Ascending aorta (tissue), 2 donors: ENCODE results near the gene CTDSPL. TPM values are rescaled to one million over a fixed set of nuclear protein-coding genes. Genes with fewer than 3 reads are reported as not detected.

Source experiments
- DNase-seq, 2 donors: peaks; one replicate each; pipeline ENCODE4 v3.0.0-alpha.2; 2019; ENCODE audit warnings: low spot score in 2 of 2
- H3K27ac ChIP-seq, 2 donors: fragments of 200-600 bp; sonication (generic); one replicate each; pipeline ENCODE4 v1.5.1; 2016 to 2017; ENCODE audit warnings: mild to moderate bottlenecking in 1 of 2
- H3K27me3 ChIP-seq: fragments of 200-600 bp; sonication (generic); one replicate; pipeline ENCODE4 v1.5.1; 2017
- H3K36me3 ChIP-seq, 2 donors: fragments of 200-600 bp; sonication (generic); one replicate each; pipeline ENCODE4 v1.5.1; 2016
- H3K4me1 ChIP-seq, 2 donors: fragments of 200-600 bp; sonication (generic); one replicate each; pipeline ENCODE4 v1.5.1; 2016 to 2017; ENCODE audit warnings: mild to moderate bottlenecking in 1 of 2
- H3K4me3 ChIP-seq, 2 donors: fragments of 200-600 bp; sonication (generic); one replicate each; pipeline ENCODE4 v1.5.1; 2016 to 2017; ENCODE audit warnings: mild to moderate bottlenecking in 1 of 2
- H3K9me3 ChIP-seq, 2 donors: fragments of 200-600 bp; sonication (generic); one replicate each; pipeline ENCODE4 v1.5.1; 2016
- intact Hi-C: fragments of 100-400 bp; cut with DNase I; formaldehyde crosslinking; loops from one replicate; pipeline ENCODE4 v1.15.1; 2023
- total RNA-seq: library from RNA; depleted of rRNA; stranded (reverse); fragments of >200 nt; gene quantifications from one replicate; pipeline ENCODE4 v1.1.0, GENCODE V29; 2016
- TF ChIP-seq, protein P1 (sequence below), 3 experiments: fragments of 200-600 bp in 2 of 3; fragments of 450-650 bp in 1 of 3; sonication (generic) in 2 of 3; IDR thresholded peaks; one replicate each; pipeline ENCODE4 v1.5.1; 2016 to 2019; ENCODE audit warnings: antibody characterized with exemption in 3 of 3, mild to moderate bottlenecking in 1 of 3, moderate library complexity in 1 of 3

Gene CTDSPL
- total RNA-seq, 1 donor from 2014 or later = 80.9 TPM

DNA sequence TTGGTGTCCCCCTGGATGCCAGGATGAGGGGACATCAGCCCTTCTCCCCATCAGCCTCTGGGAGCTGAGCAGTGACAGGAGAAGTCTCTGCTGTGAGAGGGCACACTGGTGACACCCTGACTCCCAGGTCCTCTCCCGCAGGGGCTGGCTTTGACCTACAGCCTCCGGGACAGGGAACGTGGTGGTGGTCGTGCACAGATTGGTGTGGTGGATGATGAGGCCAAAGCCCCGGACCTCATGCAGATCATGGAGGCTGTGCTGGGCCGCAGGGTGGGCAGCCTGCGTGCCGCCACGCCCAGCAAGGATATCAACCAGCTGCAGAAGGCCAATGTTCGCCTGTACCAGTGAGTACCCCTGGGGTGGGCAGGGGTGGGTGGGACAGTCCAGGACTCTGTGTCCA is 135.7 kb downstream of the CTDSPL start:
- Histone ChIP-seq H3K27me3 (no peaks in the 10 kb centered on the region), H3K4me3 (no peak overlapping the region), H3K36me3 (peaks cover 0 to 5% of the 10 kb centered on the region in 2 donors), H3K9me3 (no peaks in the 10 kb centered on the region), H3K27ac (peak overlapping the region in 1 of 2 donors; percentile 81), H3K4me1 (peaks cover 0 to 20% of the 10 kb centered on the region in 2 donors)
- intact Hi-C loops = no loop called here
- DNase-seq = no peak
- TF ChIP-seq, protein P1, sequence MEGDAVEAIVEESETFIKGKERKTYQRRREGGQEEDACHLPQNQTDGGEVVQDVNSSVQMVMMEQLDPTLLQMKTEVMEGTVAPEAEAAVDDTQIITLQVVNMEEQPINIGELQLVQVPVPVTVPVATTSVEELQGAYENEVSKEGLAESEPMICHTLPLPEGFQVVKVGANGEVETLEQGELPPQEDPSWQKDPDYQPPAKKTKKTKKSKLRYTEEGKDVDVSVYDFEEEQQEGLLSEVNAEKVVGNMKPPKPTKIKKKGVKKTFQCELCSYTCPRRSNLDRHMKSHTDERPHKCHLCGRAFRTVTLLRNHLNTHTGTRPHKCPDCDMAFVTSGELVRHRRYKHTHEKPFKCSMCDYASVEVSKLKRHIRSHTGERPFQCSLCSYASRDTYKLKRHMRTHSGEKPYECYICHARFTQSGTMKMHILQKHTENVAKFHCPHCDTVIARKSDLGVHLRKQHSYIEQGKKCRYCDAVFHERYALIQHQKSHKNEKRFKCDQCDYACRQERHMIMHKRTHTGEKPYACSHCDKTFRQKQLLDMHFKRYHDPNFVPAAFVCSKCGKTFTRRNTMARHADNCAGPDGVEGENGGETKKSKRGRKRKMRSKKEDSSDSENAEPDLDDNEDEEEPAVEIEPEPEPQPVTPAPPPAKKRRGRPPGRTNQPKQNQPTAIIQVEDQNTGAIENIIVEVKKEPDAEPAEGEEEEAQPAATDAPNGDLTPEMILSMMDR (IDR thresholded peaks at IDR 0.05) = no peak

DNA sequence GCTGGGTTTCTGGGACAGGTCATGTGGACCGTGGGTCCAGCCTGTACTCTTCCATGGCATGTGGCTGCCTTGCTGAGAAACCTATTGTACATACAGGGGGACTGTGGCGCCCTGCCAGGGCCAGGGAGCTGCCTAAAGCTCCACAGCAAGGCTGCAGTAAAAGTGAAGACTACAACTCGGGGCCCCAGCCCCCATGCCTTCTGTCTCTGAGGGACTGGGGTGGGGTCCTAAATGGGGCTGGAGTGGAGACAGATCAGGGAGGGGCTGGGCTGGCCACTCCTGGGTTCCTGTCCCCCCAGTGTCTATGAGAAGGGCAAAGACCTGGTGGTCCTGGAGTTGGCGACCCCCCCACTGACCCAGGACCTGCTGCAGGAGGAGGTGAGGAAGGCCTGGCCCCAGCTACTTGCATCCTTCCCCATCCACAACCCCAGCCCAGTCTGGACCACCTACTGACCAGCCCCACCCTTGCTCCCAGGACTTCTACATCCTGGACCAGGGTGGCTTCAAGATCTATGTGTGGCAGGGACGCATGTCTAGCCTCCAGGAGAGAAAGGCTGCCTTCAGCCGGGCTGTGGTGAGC is 136.2 kb downstream of the CTDSPL start:
- Histone ChIP-seq H3K9me3 (no peaks in the 10 kb centered on the region), H3K4me1 (peaks cover 0 to 20% of the 10 kb centered on the region in 2 donors), H3K27me3 (no peaks in the 10 kb centered on the region), H3K36me3 (peaks cover 0 to 5% of the 10 kb centered on the region in 2 donors), H3K27ac (peak overlapping the region; percentile 81 to 92), H3K4me3 (peak overlapping the region in 1 of 2 donors; percentile 66)
- TF ChIP-seq, protein P1 (IDR thresholded peaks at IDR 0.05) = no peak
- no peak for DNase-seq
- intact Hi-C loops = no loop called here

DNA sequence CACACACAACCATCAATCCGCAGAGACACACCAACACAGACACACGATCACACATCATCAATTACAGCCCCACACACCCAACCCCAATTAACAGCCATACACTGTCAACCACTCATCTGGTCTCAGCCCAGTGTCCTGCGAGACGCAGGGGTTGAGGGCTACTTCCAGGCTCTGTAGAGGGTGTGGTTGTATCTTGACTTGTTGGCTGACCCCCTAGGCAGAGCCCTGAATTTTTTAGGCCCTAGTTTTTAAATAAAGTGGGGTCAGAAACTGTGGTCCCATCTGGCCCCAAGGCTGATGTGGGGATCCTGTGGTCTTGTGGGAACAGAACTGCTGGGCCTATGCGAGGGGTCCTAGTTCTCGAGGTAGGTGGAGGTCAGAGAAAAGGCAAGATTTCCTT is 138.2 kb downstream of the CTDSPL start:
- Histone ChIP-seq H3K4me1 (peaks cover 0 to 16% of the 10 kb centered on the region in 2 donors), H3K9me3 (no peaks in the 10 kb centered on the region), H3K4me3 (no peak overlapping the region), H3K27ac (no peak overlapping the region), H3K27me3 (no peaks in the 10 kb centered on the region), H3K36me3 (peaks cover 0 to 5% of the 10 kb centered on the region in 2 donors)
- TF ChIP-seq, protein P1 (IDR thresholded peaks at IDR 0.05) = no peak
- DNase-seq = peak in 1 of 2 donors; percentile 2
- intact Hi-C loops = no loop called here

GRCh38 chr3:38000242-38000916 is 138.7 kb downstream of the CTDSPL start:
- H3K4me3 ChIP-seq = no peak overlapping the region
- no peak overlapping the region for H3K27ac ChIP-seq
- no peaks in the 10 kb centered on the region for H3K9me3 ChIP-seq
- peaks cover 0 to 14% of the 10 kb centered on the region in 2 donors for H3K4me1 ChIP-seq
- TF ChIP-seq, protein P1 (IDR thresholded peaks at IDR 0.05) = no peak
- H3K27me3 ChIP-seq = no peaks in the 10 kb centered on the region
- DNase-seq = peak in 1 of 2 donors; percentile 2
- intact Hi-C loops = no loop called here
- peaks cover 0 to 5% of the 10 kb centered on the region in 2 donors for H3K36me3 ChIP-seq

DNA sequence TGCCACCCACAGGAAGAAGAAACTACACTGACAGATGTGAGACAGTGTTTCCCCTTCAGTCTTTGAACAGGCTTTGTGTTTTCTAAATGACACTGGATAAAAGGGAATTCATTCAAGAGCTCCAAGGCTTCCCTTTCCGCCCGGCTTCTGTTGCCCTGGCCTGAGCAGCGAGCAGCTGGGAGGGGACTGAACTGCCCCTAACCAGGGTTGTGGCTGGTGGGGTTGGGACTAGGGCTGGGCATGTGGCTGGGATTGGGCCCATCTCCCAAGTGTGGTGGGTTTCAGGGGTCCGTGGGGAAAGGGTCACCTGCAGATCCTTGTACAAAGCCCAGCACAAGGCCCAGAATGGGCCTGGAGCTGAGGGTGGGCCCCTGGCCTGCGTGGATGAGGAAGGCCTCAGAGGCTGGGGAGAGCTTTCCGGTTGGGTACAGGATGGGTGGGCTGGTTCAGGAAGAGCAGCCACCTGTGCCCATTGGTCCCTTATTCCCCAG is 139.3 kb downstream of the CTDSPL start:
- H3K27me3 ChIP-seq = no peaks in the 10 kb centered on the region
- peak in 1 of 2 donors; percentile 7 for DNase-seq
- no peaks in the 10 kb centered on the region for H3K9me3 ChIP-seq
- no peak overlapping the region for H3K27ac ChIP-seq
- peaks cover 0 to 5% of the 10 kb centered on the region in 2 donors for H3K36me3 ChIP-seq
- TF ChIP-seq, protein P1 (IDR thresholded peaks at IDR 0.05) = no peak
- no peak overlapping the region for H3K4me3 ChIP-seq
- intact Hi-C loops = no loop called here
- H3K4me1 ChIP-seq = peaks cover 0 to 14% of the 10 kb centered on the region in 2 donors
